GM18867 (cell line): ENCODE results near the gene TMEM100.

Experiments used
- ATAC-seq: cut with Tn5 transposase; IDR thresholded peaks from one replicate; pipeline ENCODE4 v1.9.1; 2021; ENCODE audit warnings: mild to moderate bottlenecking, moderate library complexity; ENCODE audit not compliant: unreplicated experiment

Gene TMEM100

GRCh38 chr17:55745258-55745657 is 22.6 kb upstream of the TMEM100 start:
- ATAC-seq, result no peak

- peak; percentile 20 for ATAC-seq
Observed at GRCh38 chr17:55743103-55743679, 20.5 kb upstream of the TMEM100 start.

- ATAC-seq, result peak; percentile 92
Observed at GRCh38 chr17:55742272-55743102, 19.8 kb upstream of the TMEM100 start.

- no peak for ATAC-seq
Observed at GRCh38 chr17:55741356-55741700, 18.7 kb upstream of the TMEM100 start.

GRCh38 chr17:55740511-55741355 is 18.1 kb upstream of the TMEM100 start:
- ATAC-seq, result no peak

GRCh38 chr17:55737976-55738501 is 15.4 kb upstream of the TMEM100 start:
- no peak for ATAC-seq

- no peak for ATAC-seq
Observed at GRCh38 chr17:55735731-55736405, 13.2 kb upstream of the TMEM100 start.

GRCh38 chr17:55734128-55734781 is 11.6 kb upstream of the TMEM100 start:
- ATAC-seq, result peak; percentile 63

GRCh38 chr17:55731586-55732250 is 9.1 kb upstream of the TMEM100 start:
- ATAC-seq, result no peak

- no peak for ATAC-seq
Observed at GRCh38 chr17:55730808-55731207, 8.1 kb upstream of the TMEM100 start.

- no peak for ATAC-seq
Observed at GRCh38 chr17:55730380-55730779, 7.7 kb upstream of the TMEM100 start.

GRCh38 chr17:55729484-55729883 is 6.8 kb upstream of the TMEM100 start:
- no peak for ATAC-seq

- ATAC-seq, result no peak
Observed at GRCh38 chr17:55728833-55729232, 6.2 kb upstream of the TMEM100 start.

- ATAC-seq, result no peak
Observed at GRCh38 chr17:55728361-55728760, 5.7 kb upstream of the TMEM100 start.

- no peak for ATAC-seq
Observed at GRCh38 chr17:55727920-55728319, 5.3 kb upstream of the TMEM100 start.

- ATAC-seq, result no peak
Observed at GRCh38 chr17:55727275-55727674, 4.6 kb upstream of the TMEM100 start.

- no peak for ATAC-seq
Observed at GRCh38 chr17:55726440-55726839, 3.8 kb upstream of the TMEM100 start.

- ATAC-seq, result no peak
Observed at GRCh38 chr17:55723488-55723848, 804 bp upstream of the TMEM100 start.

GRCh38 chr17:55722016-55722736 is 488 bp downstream of the TMEM100 start:
- no peak for ATAC-seq
